Measurements from ENCODE around the gene ZNF319. TPM values are rescaled to one million over a fixed set of nuclear protein-coding genes. Genes with fewer than 3 reads are reported as not detected.

Gene ZNF319
- total RNA-seq, 1 experiment from 2014 or later: 5.6 TPM

GRCh38 chr16:57956924-57957672, 43.4 kb downstream of the ZNF319 start:
- H3K27me3 ChIP-seq: peaks cover 44% of the 10 kb centered on the region
- no peak for DNase-seq
- H3K36me3 ChIP-seq: no peaks in the 10 kb centered on the region
- H3K4me3 ChIP-seq: no peak overlapping the region
- H3K27ac ChIP-seq: no peak overlapping the region
- H3K9me3 ChIP-seq (replicated peaks): no peaks in the 10 kb centered on the region
- no peaks in the 10 kb centered on the region for H3K4me1 ChIP-seq

DNA sequence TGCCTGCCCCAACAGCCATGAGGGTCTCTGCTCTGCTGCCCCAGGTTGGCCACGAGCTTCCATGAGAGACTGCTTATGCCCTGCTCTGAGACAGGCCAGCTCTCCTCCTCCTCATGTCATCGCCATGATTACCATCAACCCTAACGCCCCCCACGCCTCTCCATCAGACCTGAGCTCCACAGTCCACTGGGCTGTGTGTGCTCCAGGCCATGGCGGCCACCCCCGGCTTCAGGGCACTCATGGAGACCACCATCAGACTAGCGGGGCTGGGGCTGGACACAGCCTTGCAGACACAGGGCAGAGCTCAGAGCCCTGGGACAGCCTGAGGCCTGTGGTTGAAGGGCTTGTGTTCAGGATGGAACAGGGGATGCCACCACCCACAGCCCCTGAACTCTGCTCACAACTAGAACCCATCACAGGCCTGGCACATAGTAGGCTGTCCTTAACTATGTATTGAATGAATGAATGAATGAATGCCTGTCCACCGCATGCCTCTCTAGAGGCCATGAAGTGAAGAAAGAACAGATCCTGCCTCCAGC, 44.1 kb downstream of the ZNF319 start:
- no peak for DNase-seq
- Histone ChIP-seq H3K27ac (no peak overlapping the region), H3K36me3 (no peaks in the 10 kb centered on the region), H3K4me1 (no peaks in the 10 kb centered on the region), H3K4me3 (no peak overlapping the region), H3K27me3 (peaks cover 40% of the 10 kb centered on the region), H3K9me3 (replicated peaks) (no peaks in the 10 kb centered on the region)

GRCh38 chr16:57955572-57956188, 44.8 kb downstream of the ZNF319 start:
- no peak overlapping the region for H3K27ac ChIP-seq
- no peaks in the 10 kb centered on the region for H3K4me1 ChIP-seq
- no peak overlapping the region for H3K4me3 ChIP-seq
- no peak for DNase-seq
- no peaks in the 10 kb centered on the region for H3K9me3 ChIP-seq (replicated peaks)
- no peaks in the 10 kb centered on the region for H3K36me3 ChIP-seq
- peaks cover 33% of the 10 kb centered on the region for H3K27me3 ChIP-seq

DNA sequence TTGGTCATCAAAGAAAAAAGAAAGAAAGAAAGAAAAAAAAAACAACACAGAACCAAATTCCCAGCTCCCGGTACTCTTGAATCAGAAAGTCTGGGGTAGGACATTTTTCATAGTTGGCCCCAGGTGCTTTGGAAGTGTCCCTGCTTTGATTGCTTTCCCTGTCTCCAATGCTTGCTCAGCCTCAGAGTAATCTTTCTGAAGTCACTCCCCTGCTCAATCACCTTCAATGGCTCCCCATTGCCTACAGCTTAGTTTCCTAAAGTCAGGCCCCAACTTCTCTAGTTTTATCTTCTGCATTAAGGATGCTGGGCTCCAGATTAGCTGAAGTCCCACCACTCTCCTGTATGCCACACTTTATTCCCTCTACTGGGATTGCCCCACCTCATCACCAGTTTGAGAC, 46.6 kb downstream of the ZNF319 start:
- peaks cover 17% of the 10 kb centered on the region for H3K27me3 ChIP-seq
- no peak overlapping the region for H3K4me3 ChIP-seq
- no peak overlapping the region for H3K27ac ChIP-seq
- H3K36me3 ChIP-seq: no peaks in the 10 kb centered on the region
- DNase-seq: no peak
- no peaks in the 10 kb centered on the region for H3K9me3 ChIP-seq (replicated peaks)
- no peaks in the 10 kb centered on the region for H3K4me1 ChIP-seq

GRCh38 chr16:57952909-57953308, 47.6 kb downstream of the ZNF319 start:
- no peaks in the 10 kb centered on the region for H3K4me1 ChIP-seq
- DNase-seq: no peak
- H3K9me3 ChIP-seq (replicated peaks): no peaks in the 10 kb centered on the region
- no peaks in the 10 kb centered on the region for H3K36me3 ChIP-seq
- H3K4me3 ChIP-seq: no peak overlapping the region
- H3K27me3 ChIP-seq: peaks cover 15% of the 10 kb centered on the region
- no peak overlapping the region for H3K27ac ChIP-seq

- H3K4me3 ChIP-seq: no peak overlapping the region
- no peak for DNase-seq
- no peaks in the 10 kb centered on the region for H3K9me3 ChIP-seq (replicated peaks)
- peaks cover 7% of the 10 kb centered on the region for H3K27me3 ChIP-seq
- H3K36me3 ChIP-seq: no peaks in the 10 kb centered on the region
- no peaks in the 10 kb centered on the region for H3K4me1 ChIP-seq
- H3K27ac ChIP-seq: no peak overlapping the region
These were observed 49.1 kb downstream of the ZNF319 start for GRCh38 chr16:57951204-57951960.

DNA sequence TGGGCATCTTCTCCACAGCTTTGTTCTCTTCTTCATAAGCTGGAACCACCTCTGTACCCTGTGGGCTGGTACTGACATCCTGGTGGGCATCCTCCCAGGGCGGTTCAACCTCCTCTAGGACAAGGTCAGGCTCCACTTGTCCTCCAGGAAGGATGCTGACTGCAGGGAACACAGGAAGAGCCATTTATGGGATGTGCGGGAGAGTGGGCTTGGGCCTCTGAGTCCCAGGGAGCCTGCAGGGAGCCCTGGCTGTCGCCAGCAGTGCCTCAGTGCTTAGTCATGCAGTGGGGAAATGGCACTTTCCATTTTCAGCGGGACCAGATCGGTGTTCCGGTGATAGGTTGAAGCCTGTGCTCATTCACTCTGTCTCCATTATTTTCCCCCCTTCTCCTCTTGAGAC, 50.1 kb downstream of the ZNF319 start:
- Histone ChIP-seq H3K4me3 (no peak overlapping the region), H3K36me3 (no peaks in the 10 kb centered on the region), H3K4me1 (no peaks in the 10 kb centered on the region), H3K27ac (no peak overlapping the region), H3K9me3 (replicated peaks) (no peaks in the 10 kb centered on the region), H3K27me3 (peaks cover 3% of the 10 kb centered on the region)
- DNase-seq: no peak

DNA sequence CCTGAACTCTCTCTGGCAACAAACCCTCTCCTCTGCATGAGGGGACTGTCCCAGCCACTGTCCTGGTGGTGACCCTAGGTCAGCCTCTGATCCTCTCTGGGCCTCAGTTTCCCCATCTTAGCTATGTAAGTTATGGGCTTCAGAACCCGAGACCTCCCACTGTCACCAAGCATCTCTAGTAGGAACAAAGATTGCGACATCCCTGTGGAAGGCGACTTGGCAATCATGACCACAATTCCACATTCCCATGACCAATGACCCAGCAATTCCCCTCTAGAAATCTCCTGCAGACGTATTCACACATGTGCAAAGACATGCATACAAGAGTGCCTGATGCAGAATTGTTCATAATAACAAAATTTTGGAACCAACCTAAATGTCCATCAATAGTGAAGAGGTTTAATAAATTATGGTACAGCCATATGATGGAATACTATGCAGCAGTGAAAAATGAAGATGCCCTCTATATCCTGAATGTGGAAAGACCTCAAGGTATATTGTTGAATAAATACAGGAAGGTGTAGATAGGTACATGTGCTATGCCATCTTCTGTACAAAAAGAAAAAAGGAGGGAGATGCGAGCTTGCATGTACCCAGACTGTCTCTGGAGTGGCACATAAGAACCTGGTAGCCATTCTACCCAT, 50.8 kb downstream of the ZNF319 start:
- Histone ChIP-seq H3K27me3 (peaks cover 7% of the 10 kb centered on the region), H3K4me3 (no peak overlapping the region), H3K36me3 (no peaks in the 10 kb centered on the region), H3K4me1 (no peaks in the 10 kb centered on the region), H3K9me3 (replicated peaks) (no peaks in the 10 kb centered on the region), H3K27ac (no peak overlapping the region)
- DNase-seq: no peak

- Histone ChIP-seq H3K27ac (no peak overlapping the region), H3K4me3 (no peak overlapping the region), H3K36me3 (no peaks in the 10 kb centered on the region), H3K27me3 (peaks cover 13% of the 10 kb centered on the region), H3K9me3 (replicated peaks) (no peaks in the 10 kb centered on the region), H3K4me1 (no peaks in the 10 kb centered on the region)
- DNase-seq: no peak
These were observed 51.5 kb downstream of the ZNF319 start for GRCh38 chr16:57949013-57949412.

GRCh38 chr16:57948027-57948426, 52.4 kb downstream of the ZNF319 start:
- Histone ChIP-seq H3K27me3 (peaks cover 18% of the 10 kb centered on the region), H3K36me3 (no peaks in the 10 kb centered on the region), H3K4me1 (no peaks in the 10 kb centered on the region)

GRCh38 chr16:57947261-57947660, 53.2 kb downstream of the ZNF319 start:
- no peaks in the 10 kb centered on the region for H3K4me1 ChIP-seq
- no peak overlapping the region for H3K27ac ChIP-seq
- no peak overlapping the region for H3K4me3 ChIP-seq
- H3K9me3 ChIP-seq (replicated peaks): no peaks in the 10 kb centered on the region
- no peak for DNase-seq
- no peaks in the 10 kb centered on the region for H3K36me3 ChIP-seq
- H3K27me3 ChIP-seq: peaks cover 18% of the 10 kb centered on the region

More at GRCh38 chr16:57948027-57948426, 52.4 kb downstream of the ZNF319 start:
- H3K9me3 ChIP-seq (replicated peaks): no peaks in the 10 kb centered on the region
- no peak for DNase-seq
- no peak overlapping the region for H3K27ac ChIP-seq
- H3K4me3 ChIP-seq: no peak overlapping the region

DNA sequence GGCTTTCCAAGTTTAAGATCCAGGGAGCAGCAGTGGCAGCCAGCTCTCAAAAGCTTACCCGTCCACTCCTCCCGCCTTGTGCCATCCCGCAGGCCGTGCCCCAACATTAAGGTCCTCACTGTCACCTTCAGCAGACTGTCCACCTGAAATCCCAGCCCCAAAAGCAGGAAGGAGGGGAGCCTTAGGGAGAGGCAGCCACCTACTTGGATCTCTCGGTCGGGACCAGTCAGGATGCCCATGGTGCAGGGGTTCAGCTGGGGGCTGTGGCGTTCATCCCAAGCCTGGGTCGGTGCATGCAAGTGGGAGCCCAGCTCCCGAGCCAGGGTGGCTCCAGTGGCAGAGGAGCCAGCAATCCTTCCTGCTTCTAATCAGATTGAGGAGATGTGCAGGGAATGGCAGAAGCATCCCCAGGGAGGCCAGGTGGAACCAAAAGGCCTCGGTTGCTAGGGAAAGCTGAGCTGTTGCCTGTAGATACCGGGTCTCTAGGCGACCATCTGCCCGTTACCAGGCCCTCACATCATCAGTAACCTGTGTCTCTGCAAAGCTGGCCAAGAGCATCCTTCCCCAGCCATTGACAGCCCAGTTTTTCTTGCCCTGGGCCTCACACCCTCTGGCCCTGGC, 54.2 kb downstream of the ZNF319 start:
- no peak for DNase-seq
- peaks cover 26% of the 10 kb centered on the region for H3K27me3 ChIP-seq
- H3K4me1 ChIP-seq: no peaks in the 10 kb centered on the region
- no peak overlapping the region for H3K4me3 ChIP-seq
- H3K27ac ChIP-seq: no peak overlapping the region
- H3K9me3 ChIP-seq (replicated peaks): no peaks in the 10 kb centered on the region
- H3K36me3 ChIP-seq: no peaks in the 10 kb centered on the region

- Histone ChIP-seq H3K27ac (no peak overlapping the region), H3K9me3 (replicated peaks) (no peaks in the 10 kb centered on the region), H3K4me1 (no peaks in the 10 kb centered on the region), H3K27me3 (peaks cover 31% of the 10 kb centered on the region), H3K4me3 (no peak overlapping the region), H3K36me3 (no peaks in the 10 kb centered on the region)
- DNase-seq: no peak
These were observed 54.7 kb downstream of the ZNF319 start for GRCh38 chr16:57945740-57946138.

- no peaks in the 10 kb centered on the region for H3K36me3 ChIP-seq
- no peak for DNase-seq
- no peaks in the 10 kb centered on the region for H3K9me3 ChIP-seq (replicated peaks)
- no peak overlapping the region for H3K27ac ChIP-seq
- H3K27me3 ChIP-seq: peaks cover 32% of the 10 kb centered on the region
- no peak overlapping the region for H3K4me3 ChIP-seq
- no peaks in the 10 kb centered on the region for H3K4me1 ChIP-seq
These were observed 55.3 kb downstream of the ZNF319 start for GRCh38 chr16:57944970-57945739.
